SIG-M5 (cell line): ENCODE measurements around the gene ITPRID1.
"Not testable (repeated sequence)": the region's sequence is repeated elsewhere in the genome, so short reads cannot be mapped to it uniquely, and the experiment has no call there.

Source experiments
- DNase-seq: peaks from one replicate; lab custom pipeline; 2025; lab: John Stamatoyannopoulos, UW

Gene ITPRID1

DNA sequence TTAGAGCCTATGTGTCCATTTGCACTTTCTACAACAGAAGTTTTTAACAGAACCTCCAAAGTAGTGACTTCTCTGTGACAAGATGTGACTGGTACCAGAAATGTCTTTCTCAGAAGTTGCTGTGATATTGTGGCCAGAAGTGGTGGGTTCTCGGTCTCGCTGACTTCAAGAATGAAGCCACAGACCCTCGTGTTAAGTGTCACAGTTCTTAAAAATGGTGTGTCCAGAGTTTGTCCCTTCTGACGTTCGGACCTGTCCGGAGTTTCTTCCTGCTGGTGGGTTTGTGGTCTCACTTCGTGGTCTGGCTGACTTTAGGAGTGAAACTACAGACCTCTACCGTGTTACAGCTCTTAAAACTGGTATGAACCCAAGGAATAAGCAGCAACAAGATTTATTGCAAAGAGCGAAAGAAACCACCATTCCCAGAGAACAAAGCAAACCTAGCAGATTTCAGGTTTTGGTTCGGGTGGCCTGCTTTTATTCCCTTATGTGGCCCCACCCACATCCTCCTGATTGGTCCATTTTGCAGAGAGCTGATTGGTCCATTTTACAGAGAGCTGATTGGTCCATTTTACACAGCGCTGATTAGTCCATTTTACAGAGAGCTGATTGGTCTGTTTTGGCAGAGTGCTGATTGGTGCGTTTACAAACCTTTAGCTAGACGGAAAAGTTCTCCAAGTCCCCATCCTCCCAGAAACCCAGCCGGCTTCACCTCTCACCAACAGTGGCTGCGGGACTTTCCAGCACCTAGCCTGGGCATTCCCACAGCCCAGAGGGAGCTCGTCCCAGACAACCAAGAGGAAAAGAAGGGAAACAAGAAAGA lies 3.0 kb downstream of the ITPRID1 start:
- no peak for DNase-seq

DNA sequence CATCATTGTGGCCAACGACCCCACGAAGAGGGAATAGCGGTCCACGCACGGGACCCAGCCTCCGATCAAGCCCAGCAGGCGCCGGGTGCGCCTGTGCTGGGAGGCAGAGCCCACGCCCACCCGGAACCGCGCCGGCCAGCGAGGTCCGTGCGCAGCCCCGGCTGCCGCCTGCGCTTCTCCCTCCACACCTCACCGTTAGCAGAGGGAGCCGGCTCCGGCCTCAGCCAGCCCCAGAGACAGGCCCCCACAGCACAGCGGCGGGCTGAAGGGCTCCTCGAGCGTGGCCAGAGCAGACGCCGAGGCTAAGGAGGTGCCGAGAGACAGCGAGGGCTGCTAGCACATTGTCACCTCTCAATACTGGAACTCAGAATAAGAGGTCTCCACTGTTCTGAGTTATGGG lies 3.6 kb downstream of the ITPRID1 start:
- no peak for DNase-seq

DNA sequence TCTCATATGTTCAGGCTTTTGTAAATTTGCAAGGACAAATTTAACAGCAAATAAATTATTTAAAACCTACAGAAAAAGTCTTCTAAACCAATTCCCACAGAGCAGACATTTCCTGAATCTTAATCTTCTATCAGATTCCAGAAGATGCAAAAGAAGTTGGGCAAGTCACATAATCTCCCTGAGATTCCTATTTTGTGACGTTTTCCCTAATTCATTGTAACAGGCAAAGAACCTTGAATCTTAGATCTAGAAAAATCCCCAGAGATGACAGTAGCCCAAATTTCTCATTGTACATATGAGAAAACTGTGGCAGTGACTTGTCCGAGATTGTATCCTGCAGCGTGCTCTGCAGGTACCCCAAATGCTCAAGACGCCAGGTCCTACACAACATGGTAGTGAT lies 4.9 kb downstream of the ITPRID1 start:
- DNase-seq: no peak

DNA sequence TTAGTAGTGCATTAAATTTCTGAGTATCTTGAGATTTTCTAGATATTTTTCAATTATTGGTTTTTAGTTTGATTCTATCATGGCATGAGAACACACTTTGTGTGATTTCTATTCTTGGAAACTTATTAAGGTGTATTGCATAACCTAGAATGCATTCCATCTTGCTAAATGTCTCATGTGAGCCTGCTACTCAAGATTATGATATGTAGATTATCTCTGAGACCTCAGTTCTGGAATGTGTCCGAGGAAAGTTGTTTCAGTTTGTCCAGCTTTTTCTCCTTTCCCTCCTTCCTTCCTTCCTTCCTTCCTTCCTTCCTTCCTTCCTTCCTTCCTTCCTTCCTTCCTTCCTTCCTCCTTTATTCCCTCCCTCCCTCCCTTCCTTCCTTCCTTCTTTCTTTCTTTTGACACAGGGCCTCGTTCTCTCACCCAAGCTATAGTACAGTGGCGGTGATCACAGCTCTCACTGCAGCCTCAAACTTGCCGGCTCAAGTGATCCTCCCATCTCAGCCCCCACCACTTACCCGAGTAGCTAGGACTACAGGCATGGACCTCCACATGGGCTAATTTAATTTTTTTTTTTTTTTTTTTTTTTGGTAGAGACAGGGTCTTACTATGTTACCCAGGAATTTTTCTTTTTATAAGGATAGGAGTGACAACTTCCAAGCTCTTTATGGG lies 7.6 kb downstream of the ITPRID1 start:
- DNase-seq: no peak

GRCh38 chr7:31526864-31527263 lies 13.0 kb downstream of the ITPRID1 start:
- DNase-seq: no peak

- DNase-seq: no peak
These were observed 15.2 kb downstream of the ITPRID1 start for GRCh38 chr7:31529103-31529502.

- not testable (repeated sequence) for DNase-seq
These were observed 26.8 kb downstream of the ITPRID1 start for GRCh38 chr7:31540651-31541185.

- no peak for DNase-seq
These were observed 31.7 kb downstream of the ITPRID1 start for GRCh38 chr7:31545549-31545948.

DNA sequence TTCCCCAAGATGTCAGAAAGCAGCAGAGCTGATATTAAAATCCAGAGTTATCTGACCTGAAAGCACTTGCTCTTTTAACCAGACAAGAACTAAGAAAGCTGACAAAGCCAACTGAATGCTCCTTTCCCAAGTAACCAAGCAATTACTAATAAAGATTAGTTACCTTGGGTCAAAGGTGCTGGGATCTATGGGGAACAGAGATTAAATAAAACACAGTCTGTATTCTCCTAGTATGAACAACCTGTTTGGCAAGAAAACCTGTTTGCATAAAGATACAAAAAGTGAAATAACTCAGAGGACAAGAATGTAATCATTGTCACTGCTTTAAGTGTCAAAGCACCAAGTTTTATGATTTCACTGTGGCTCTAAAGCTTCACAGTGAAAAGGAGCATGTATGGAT lies 35.7 kb downstream of the ITPRID1 start:
- no peak for DNase-seq

- DNase-seq: no peak
These were observed 36.5 kb downstream of the ITPRID1 start for GRCh38 chr7:31550432-31550831.

- DNase-seq: no peak
These were observed 39.8 kb downstream of the ITPRID1 start for GRCh38 chr7:31553661-31554081.

DNA sequence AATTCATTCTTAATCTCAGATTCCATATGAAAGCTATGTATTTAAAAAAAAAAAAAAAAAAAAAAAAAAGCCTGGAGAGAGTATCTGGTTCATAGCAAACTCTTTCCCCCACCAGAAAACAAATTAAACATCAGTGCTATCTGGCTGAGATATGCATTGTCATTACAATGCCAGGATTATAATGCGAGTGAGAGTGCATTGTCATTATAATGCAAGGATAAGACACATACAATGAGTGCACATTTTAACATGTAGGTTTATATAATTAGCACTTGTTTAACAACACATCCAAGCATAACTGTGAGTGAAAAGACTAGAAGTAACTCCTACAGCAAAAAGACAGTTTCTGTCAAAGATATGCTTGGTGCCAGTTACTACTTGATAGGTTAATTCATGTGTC lies 48.1 kb downstream of the ITPRID1 start:
- no peak for DNase-seq

GRCh38 chr7:31563522-31563921 lies 49.6 kb downstream of the ITPRID1 start:
- DNase-seq: no peak

- no peak for DNase-seq
These were observed 50.1 kb downstream of the ITPRID1 start for GRCh38 chr7:31563951-31564350.

DNA sequence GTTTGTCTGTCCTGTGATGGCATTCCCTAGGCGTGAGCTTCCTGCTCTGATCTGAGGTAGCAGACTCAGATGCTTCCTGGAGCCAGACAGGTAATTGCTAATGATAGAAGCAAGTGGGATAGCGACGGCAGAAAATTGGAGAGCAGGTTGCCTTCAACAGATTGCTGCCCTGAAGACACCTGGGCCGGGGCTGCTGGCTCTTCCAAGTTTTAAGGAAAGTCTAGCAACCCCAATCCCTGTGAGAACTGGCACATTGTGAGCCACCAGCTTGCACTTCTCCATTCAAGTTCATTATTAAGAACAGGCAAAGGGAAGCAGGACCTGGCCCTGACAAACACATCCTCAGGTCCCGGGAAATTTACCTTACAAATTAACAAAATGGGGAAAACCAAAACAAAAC lies 50.8 kb downstream of the ITPRID1 start:
- DNase-seq: no peak

DNA sequence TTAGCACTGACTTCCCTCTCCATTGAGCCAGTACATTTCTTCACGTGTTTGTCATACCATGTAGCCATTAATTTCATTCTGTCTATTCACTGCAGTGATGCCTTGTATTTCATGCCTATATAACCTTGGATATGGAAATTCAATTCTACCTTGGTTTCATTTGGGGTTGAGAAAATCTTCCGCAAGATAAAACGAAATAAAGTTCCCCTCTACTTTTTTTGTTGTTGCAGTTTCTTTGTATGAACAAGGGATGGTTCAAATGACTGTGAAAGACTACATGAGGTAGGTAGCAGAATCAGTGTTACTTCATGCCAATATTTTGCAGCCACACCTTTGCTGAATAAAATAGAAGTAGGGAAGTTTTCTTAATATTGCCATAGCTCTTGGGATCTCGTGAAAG lies 55.6 kb downstream of the ITPRID1 start:
- DNase-seq: no peak

DNA sequence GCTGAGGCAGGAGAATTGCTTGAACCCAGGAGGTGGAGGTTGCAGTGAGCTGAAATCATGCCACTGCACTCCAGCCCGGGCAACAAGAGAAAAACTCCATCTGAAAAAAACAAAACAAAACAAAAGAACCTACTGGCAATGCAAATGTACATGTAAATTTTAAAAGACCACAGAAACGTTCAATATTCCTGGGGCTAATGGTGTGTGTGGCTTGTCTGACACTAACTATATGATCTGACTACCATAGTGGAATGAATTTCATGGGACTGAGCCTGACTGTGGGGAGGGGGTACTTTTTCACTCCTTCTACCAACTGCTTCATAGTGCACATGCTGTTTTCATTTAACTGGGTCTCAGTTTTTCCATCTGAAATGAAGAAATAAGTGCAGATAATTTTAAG lies 69.6 kb downstream of the ITPRID1 start:
- DNase-seq: no peak

DNA sequence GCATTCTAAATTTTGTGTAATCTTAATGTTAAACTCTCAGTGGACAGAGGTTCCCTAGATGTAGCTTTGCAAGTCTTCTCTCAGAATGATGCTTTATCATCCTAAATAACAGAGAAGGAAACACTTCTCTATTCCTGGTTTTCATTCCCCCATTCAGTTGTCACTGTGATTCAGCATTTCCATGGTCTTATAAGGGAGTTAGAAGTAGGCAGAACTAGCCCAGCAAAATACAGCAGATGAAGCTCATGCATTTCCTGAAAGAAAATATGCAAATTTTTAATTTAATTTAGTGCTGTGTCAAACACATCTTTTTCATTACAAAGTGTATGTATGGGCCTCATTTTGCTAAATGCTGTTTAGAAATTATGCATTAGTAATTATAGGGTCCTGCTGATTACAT lies 70.1 kb downstream of the ITPRID1 start:
- DNase-seq: no peak

DNA sequence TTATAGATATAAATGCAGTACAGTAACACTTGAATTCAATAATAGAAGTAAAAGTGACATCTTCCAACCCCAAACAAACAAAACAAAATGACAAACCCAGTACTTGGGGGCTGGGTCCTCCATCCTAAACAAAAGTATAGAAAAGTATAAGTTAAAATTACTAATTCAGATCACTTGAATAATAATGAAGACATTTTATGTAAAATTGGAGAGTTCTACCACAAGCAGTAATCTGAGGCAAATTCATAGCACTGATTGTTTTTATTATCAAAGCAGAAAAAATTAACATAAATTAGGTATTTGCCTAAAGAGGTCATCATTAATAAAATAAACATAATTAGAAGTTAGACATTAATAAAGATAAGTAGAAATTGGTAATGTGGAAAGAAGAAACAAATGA lies 81.5 kb downstream of the ITPRID1 start:
- DNase-seq: no peak

DNA sequence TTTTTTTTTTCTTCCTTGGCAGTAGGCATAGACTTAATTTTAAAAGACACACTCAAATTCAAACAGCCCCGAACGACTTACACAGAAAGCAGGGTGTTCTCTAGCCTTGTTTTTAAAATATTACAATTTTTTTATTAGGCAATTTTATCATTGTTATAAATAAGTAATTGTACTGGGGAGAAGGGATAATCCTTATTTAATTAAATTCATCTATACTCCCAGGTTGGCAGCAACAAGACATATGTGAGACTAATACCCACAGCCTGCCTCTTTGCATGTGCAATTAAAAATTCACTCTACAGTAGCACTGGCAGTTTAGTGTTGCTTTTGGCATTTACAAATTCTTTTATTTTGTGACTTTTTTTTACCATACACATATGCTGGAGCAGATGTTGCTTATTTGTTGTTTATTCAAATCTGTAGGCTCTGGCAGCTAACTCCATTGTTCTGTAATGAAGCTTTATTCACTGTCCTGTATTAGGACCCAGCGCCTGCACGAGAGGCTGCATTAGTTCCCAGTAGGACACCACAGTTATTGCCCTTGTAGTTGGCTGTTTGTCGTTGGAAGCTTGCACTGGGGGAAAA lies 88.2 kb downstream of the ITPRID1 start:
- no peak for DNase-seq

GRCh38 chr7:31603046-31603445 lies 89.2 kb downstream of the ITPRID1 start:
- DNase-seq: no peak

GRCh38 chr7:31613604-31614003 lies 99.7 kb downstream of the ITPRID1 start:
- DNase-seq: no peak

- DNase-seq: no peak
These were observed 119.6 kb downstream of the ITPRID1 start for GRCh38 chr7:31633467-31633866.
